HG02623 (cell line): Measurements from ENCODE around the gene ANTKMT.
A peak's percentile ranks its signal among the peaks of the same experiment; 100 is the strongest.

Experiments
- ATAC-seq: cut with Tn5 transposase; IDR thresholded peaks from one replicate; pipeline ENCODE4 v1.9.1; 2021; ENCODE audit warnings: moderate library complexity; ENCODE audit not compliant: unreplicated experiment

The ANTKMT gene, protein sequence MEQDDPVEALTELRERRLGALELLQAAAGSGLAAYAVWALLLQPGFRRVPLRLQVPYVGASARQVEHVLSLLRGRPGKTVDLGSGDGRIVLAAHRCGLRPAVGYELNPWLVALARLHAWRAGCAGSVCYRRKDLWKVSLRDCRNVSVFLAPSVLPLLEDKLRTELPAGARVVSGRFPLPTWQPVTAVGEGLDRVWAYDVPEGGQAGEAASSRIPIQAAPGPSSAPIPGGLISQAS

DNA sequence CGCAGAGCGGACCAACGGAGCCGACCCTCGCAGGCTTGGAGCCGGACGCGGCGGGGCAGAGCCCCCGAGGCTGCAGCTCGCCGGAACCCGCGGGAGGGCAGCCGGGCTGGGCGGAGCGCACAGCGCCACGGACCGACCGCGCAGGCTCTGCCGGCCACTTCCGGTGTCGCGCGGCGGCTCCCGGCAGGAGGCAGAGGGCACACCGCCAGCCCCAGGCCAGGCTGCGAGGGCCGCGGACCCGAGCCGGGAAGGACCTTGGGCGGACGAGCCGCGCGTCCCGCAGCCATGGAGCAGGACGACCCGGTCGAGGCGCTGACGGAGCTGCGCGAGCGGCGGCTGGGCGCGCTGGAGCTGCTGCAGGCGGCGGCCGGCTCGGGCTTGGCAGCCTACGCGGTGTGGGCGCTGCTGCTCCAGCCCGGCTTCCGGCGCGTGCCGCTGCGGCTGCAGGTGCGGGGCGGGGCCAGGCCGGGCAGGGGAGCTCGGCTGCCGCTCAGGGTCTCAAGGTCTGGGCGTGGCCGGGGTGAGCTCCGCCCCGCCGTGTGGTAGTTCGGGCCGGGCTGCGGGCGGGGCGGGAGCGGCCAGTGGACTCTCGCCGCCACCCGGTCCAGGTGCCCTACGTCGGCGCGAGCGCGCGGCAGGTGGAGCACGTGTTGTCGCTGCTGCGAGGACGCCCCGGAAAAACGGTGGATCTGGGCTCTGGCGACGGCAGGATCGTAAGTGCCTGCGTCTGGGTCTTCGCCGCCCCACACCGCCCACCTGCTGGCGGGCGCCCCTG lies at the start of gene ANTKMT:
Gene ANTKMT (plus strand): TSS at position 157 of the 775 bp plus-strand sequence. CDS start 129 bp downstream, at position 286.
- peak; percentile 60 for ATAC-seq

DNA sequence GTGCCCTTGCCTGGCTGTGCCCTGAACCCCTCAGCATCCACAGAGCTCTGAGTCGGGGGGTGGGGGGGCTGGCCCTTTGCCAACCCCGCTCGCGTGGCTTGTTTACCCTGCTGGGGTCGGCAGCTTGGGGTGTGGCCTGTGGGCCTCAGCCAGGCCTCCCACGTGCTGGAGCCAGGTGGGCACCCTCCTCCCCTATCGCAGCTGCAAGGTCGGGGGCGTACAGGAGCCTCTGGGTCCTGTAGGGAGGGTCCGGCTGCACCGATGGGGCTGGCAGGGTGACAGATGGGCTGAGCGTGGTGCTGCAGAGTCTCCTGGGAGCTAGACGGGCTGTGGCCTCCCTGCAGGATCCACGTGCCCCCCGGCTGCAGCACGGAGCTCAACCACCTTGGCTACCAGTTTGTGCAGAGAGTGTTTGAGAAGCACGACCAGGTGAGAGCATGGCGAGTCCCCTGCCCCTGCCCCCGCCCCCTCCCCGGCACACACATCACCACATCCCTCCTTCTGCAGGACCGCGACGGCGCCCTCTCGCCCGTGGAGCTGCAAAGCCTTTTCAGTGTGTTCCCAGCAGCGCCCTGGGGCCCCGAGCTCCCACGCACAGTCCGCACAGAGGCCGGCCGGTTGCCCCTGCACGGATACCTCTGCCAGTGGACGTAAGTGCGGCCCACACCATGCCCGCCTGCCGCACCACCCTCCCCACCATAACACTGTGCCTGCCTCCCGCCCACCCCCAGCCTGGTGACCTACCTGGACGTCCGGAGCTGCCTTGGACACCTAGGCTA lies 49.4 kb upstream of the ANTKMT start:
- ATAC-seq = no peak

DNA sequence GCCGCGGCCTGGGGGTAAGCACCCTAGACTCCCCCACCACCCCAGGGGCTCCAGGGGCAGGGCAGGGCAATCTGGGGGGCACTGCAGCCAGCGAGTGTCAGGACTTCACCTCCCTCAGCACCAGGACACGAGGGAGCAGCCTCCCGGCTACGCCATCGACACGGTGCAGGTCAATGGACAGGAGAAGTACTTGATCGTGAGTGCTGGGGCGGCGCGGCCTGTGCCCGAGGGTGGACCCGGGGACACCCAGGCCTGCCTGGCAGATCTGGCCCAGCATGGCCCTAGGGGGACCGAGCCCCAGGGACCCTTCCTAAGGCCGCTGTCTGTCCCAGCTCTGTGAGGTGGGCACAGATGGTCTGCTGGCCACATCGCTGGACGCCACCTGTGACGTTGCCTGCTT lies 48.6 kb upstream of the ANTKMT start:
- no peak for ATAC-seq

DNA sequence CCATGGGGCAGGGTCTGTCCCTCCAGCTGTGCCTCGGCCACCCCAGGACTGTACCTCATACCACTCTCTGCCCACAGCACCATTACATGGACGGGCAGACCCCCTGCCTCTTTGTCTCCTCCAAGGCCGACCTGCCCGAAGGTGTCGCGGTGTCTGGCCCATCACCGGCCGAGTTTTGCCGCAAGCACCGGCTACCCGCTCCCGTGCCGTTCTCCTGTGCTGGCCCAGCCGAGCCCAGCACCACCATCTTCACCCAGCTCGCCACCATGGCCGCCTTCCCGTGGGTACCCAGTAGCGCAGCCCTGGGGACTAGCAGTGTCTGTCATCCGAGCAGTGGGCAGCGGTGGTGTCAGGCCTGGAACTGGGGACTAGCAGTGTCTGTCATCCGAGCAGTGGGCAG lies 48.1 kb upstream of the ANTKMT start:
- ATAC-seq = no peak

DNA sequence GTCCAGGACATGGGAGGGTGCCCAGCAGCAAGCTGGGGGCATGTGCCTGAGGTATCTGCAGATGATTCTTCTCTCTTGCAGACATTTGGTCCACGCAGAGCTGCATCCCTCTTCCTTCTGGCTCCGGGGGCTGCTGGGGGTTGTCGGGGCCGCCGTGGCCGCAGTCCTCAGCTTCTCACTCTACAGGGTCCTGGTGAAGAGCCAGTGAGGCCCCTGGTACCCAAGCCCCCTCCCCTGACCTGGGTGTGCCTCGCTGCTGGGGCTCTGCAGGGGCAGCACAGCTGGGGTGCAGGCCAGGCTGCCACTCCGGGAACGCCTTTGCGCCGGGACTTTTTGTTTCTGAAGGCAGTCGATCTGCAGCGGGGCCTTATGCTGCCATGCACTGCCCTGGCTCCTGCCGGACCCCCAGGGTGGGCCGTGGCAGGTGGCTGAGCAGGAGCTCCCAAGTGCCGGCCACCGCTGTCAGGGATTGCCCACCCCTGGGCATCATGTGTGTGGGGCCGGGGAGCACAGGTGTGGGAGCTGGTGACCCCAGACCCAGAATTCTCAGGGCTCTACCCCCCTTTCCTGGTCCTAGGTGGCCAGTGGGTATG lies 47.5 kb upstream of the ANTKMT start:
- ATAC-seq = no peak

DNA sequence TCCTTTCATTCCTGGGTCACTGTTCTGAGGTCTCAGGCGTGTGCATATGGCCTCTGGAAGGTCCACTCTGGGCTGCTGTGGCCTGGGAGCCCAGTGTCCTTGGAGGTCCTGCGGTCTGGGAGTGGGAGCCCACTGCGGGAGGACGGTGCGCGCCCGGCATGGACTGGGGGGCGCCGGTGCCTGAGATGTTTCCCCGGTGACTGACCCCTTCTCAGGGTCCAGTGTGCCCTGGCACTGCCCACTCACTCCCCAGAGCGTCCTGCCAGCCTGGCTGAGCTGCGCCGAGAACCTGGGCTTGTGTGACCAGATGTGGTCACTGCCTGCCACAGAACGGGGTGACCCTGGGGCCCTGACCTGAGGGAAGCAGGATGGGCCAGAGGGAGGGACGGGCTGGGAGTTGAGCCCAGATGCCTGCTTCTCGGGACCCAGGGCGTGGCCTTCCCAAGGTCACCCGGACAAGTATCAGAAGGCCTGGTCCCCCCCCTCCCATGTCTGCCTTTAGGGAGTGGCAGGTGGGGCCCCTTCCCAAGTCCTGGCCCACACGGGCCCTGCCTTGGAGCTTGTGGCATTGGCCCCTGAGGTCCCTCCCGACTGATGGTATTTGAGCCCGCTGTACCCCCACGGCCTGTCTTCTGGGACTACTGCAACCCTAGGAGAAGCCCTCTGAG lies 46.6 kb upstream of the ANTKMT start:
- ATAC-seq = no peak

DNA sequence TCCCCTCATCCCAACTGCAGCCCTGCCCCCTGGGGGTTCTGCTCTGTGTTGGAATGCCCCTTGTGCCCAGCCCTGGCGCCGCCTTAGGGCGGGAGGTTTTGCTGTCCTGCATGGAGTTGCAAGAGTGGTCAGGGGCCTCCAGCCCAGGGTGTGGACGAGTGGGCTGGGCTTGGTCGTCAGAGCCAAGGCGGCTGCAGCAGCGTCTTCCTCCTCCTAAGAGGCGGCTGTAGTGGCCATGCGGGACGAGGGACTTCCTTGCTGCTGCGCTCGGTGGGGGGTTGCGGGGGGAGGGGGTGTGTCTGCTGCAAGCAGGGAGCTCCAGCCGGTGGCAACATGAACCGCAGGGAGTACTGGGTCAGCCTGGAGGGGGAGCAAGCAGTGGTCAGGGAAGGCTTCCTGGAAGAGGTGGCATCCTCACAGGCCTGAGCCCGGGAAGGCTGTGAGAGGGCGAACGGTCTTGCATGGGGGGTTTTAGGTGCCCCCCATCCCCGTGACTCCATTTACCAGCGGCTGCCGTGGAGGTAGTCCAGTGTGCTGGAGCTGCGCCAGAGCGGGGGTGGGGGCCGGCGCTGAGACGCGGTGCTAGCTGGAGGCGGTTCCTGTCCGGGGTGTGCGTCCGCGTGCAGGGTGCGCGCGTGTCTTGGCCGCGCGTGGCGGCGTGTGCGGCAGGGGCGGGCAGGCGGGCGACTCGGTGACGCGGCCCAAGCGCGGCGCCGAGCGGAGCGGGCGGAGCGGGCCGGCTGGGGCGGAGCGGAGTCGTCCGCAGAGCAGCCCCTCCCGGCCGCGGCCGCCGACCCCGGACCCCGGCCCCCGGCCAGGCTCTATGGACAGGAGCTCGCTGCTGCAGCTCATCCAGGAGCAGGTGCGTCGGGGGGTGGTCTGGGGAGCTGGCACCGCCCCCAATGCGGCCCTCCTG lies 45.7 kb upstream of the ANTKMT start, which contains the start of gene RHBDL1:
Gene RHBDL1 (plus strand): TSS at position 704 of the 916 bp plus-strand sequence. CDS start 120 bp downstream, at position 824.
- ATAC-seq = no peak

DNA sequence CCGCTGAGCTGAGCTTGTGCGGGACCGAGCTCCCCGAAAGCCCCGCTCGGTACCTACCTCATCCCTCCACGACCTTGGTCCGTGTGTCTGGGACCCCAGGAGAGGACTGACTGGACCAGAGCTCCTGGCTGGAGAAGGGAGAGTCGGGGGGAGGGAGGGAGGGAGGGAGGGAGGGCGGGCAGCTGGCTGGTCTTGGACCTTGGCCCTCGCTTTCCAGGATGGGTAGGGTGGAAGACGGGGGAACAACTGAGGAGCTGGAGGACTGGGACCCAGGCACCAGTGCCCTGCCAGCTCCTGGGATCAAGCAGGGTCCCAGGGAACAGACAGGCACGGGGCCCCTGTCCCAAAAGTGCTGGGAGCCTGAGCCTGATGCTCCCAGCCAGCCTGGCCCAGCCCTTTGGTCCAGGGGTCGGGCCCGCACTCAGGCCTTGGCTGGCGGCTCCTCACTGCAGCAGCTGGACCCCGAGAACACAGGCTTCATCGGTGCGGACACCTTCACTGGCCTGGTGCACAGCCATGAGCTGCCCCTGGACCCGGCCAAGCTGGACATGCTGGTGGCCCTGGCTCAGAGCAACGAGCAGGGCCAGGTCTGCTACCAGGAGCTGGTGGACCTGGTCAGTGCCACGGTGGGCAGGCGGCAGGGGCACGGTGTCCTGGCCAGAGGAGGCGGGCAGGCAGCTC lies 44.9 kb upstream of the ANTKMT start:
- no peak for ATAC-seq

DNA sequence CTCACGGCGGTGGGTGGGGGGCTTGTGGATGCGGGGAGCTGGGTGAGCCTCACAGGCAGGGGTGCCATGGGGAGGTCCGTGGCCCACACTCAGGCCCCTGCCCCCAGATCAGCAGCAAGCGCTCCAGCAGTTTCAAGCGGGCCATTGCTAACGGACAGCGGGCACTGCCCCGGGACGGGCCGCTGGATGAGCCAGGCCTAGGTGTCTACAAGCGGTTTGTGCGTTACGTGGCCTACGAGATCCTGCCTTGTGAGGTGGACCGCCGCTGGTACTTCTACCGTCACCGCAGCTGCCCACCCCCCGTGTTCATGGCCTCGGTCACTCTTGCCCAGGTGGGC lies 44.4 kb upstream of the ANTKMT start:
- ATAC-seq = no peak

DNA sequence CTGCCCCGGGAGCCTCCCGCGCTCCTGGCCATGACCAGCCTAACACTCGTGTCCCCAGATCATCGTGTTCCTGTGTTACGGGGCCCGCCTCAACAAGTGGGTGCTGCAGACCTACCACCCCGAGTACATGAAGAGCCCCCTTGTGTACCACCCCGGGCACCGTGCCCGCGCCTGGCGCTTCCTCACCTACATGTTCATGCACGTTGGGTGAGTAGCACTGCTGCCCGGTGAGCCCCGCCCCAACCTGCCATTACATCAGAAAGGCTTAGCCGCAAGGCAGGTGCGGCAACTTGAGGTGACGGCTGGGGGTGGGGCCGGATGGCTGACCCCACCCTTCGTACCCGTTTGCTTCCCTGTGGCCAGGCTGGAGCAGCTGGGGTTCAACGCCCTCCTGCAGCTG lies 44.0 kb upstream of the ANTKMT start:
- ATAC-seq = no peak

DNA sequence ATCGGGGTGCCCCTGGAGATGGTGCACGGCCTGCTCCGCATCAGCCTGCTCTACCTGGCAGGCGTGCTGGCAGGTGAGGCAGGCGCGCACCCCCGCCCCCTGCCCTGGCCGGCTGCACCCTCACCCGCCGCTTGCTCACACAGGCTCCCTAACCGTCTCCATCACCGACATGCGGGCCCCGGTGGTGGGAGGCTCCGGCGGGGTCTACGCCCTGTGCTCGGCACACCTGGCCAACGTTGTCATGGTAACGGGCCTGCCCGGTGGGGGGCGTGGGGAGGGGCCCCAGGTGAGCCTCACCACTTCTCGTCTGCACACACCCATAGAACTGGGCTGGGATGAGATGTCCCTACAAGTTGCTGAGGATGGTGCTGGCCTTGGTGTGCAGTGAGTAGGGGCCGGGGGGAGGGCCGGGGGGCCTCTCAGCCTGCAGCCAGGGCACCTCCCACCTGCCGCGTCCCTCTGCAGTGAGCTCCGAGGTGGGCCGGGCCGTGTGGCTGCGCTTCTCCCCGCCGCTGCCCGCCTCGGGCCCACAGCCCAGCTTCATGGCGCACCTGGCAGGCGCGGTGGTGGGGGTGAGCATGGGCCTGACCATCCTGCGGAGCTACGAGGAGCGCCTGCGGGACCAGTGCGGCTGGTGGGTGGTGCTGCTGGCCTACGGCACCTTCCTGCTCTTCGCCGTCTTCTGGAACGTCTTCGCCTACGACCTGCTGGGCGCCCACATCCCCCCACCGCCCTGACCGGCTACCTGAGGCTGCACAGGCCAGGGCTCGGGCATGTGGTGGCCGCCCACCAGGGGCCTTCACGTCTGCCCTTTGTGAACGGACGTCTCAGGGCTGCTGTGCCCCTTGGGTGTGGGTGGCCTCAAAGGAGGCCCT lies 43.4 kb upstream of the ANTKMT start:
- ATAC-seq = no peak

DNA sequence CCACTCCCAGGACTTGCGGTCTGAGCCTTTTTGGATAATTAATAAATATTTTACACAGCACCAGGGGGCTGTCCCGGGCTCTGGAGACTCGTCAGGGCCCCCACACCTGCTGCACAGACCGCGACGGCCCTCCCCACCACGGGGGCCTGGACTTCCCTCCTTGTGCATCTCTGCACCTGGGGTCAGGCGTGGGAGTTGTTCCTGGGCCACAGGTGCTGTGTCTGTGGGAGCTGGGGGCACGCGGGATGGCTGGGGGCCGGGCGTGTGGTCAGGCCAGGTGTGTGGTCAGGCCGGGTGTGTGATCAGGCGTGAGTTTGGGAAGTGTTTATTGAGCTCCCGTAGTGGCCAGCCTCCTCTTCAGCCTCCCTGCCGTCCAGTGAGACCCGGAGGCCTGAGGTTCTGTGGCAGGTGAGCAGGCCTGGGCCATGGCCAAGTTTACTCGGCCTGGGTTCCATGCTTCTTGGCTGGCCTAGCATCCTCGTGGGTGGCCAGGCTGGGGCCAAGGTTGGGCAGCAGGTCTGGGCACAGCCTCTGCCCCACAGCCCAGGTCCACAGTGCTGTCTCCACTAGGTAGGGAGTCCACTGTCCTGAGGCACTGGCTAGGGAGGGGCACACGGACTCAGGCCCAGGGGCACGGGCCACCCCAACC lies 42.6 kb upstream of the ANTKMT start:
- no peak for ATAC-seq

DNA sequence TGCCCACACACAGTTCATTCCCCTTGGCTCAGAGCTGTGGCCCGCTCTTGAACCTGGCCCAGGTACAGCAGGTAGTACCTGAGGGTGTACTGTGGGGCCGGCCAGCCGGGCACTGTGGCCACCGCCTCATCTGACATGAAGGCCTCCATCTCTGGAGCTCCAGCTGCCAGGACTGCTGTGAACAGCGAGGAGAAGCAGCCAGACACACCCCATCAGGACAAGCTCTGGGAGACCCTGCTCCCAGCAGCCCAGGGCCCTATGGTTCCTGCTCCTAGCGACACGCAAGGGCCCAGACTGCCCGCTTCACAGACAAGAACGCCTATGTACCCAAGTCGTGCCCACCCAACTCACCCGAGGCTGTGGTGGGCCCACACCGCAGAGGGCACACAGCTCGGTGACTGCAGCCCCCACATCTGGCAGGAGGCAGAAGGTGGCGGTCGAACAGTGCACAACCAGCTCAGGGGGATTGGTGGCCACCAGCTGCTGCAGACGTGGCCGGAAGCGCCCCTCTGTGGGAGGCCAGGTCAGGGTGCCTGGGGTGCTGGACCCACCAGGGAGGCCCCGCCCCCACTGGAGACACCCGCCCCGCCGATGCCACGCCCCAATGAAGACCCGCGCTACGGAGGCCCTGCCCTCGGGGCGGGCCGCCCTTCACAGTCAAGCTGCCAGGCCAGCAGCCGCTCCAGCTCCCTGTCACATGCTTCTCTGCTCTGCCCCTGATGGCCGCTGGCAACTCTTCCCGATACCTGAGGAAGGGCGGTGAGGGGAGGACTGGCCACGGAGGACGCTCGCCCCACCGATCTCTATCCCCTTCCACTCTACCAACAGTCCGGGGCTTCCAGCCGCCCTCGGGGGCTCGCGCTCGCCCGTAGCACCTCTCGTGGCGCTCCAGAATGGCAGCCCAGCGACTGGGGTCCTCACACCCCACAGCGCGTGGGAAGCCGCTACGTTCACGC lies 41.8 kb upstream of the ANTKMT start:
- ATAC-seq = no peak

DNA sequence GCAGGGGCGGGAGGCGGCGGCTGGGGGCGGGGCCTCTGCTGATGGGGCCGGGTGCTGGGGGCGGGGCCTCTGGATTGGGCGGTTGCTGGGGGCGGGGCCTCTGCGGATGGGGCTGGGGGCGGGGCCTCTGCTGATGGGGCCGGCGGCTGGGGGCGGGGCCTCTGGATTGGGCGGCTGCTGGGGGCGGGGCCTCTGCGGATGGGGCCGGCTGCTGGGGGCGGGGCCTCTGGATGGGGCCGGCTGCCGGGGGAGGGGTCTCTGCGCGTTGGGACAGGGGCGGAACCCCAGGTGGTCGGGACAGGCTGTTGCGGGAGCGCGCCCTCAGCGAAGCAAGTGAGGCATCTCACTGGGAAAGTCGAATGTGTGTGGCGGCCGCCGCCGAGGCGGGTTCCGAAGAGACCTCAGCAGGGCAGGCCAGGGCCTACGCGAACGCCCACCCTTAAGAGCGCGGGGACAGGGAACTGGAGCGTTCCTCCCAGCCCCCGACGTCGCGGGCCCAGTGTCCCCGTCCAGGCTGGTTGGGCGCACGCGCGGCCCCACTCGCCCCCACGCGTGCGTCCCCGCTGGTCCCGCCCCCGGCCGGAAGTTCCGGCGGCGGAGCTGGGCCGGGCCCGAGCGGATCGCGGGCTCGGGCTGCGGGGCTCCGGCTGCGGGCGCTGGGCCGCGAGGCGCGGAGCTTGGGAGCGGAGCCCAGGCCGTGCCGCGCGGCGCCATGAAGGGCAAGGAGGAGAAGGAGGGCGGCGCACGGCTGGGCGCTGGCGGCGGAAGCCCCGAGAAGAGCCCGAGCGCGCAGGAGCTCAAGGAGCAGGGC lies 40.9 kb upstream of the ANTKMT start, which contains the start of gene STUB1:
Gene STUB1 (plus strand): TSS at position 597 of the 811 bp plus-strand sequence. CDS start 116 bp downstream, at position 713.
- ATAC-seq = no peak

DNA sequence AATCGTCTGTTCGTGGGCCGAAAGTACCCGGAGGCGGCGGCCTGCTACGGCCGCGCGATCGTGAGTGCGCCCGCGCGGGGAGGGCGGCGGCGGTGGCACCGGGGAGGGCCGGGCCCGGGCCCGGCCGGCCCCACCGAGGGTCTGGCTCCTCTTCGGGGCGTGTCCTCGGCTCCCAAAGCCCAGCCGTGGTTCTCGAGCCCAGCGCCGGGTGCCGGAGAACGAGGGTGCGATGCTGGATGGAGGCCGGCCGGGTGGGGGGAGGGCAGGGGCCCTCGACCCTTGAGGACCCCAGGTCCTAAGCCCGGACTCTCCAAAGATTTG lies 40.4 kb upstream of the ANTKMT start:
- ATAC-seq = no peak
